GM12878 (cell line): ENCODE measurements around the gene ZNF672. TPM values are rescaled to one million over a fixed set of nuclear protein-coding genes. Genes with fewer than 3 reads are reported as not detected.
A peak's percentile ranks its signal among the peaks of the same experiment; 100 is the strongest.

Experiments used
- ATF7 ChIP-seq: fragments of 450-650 bp; IDR thresholded peaks from 2 replicates; pipeline ENCODE4 v1.6.1; 2016; ENCODE audit warnings: low read depth, mild to moderate bottlenecking
- BHLHE40 ChIP-seq, 2 experiments: fragments of 450-650 bp in 1 of 2; IDR thresholded peaks; 2 replicates each; pipeline ENCODE4 v1.6.1; 2011 to 2017; ENCODE audit warnings: low read depth in 2 of 2, borderline replicate concordance in 1 of 2, improper control_type of control experiment in 1 of 2, low read length in 1 of 2, mild to moderate bottlenecking in 1 of 2
- BMI1 ChIP-seq: fragments of 450-650 bp; IDR thresholded peaks from 2 replicates; pipeline ENCODE4 v1.6.1; 2016; ENCODE audit warnings: mild to moderate bottlenecking, moderate library complexity, borderline replicate concordance
- CEBPZ ChIP-seq: fragments of 150-350 bp; IDR thresholded peaks from 2 replicates; pipeline ENCODE4 v1.6.1; 2016; ENCODE audit warnings: low read depth, low read length
- FOXK2 ChIP-seq: fragments of 450-650 bp; IDR thresholded peaks from 2 replicates; pipeline ENCODE4 v1.6.1; 2017; ENCODE audit warnings: mild to moderate bottlenecking, moderate library complexity
- FOXM1 ChIP-seq: IDR thresholded peaks from 2 replicates; pipeline ENCODE4 v1.6.1; 2012; ENCODE audit warnings: low read depth, mild to moderate bottlenecking, inconsistent platforms, low read length, moderate library complexity
- HDAC2 ChIP-seq: fragments of 200-600 bp; sonication (generic); IDR thresholded peaks from 2 replicates; pipeline ENCODE4 v1.6.1; 2017
- IRF4 ChIP-seq: IDR thresholded peaks from 2 replicates; pipeline ENCODE4 v1.6.1; 2011; ENCODE audit warnings: low read depth, low read length
- JUNB ChIP-seq: IDR thresholded peaks from 2 replicates; pipeline ENCODE4 v1.6.1; 2016; ENCODE audit warnings: antibody characterized with exemption, mild to moderate bottlenecking
- JUND ChIP-seq: IDR thresholded peaks from 2 replicates; pipeline ENCODE4 v1.6.1; 2012; ENCODE audit warnings: low read depth, mild to moderate bottlenecking, low read length, improper control_type of control experiment, moderate library complexity
- NBN ChIP-seq: fragments of 450-650 bp; IDR thresholded peaks from 2 replicates; pipeline ENCODE4 v1.6.1; 2016
- PBX3 ChIP-seq: IDR thresholded peaks from 2 replicates; pipeline ENCODE4 v1.6.1; 2011; ENCODE audit warnings: mild to moderate bottlenecking, low read depth, low read length, moderate library complexity; ENCODE audit not compliant: insufficient replicate concordance
- POLR2AphosphoS2 ChIP-seq: IDR thresholded peaks from 2 replicates; pipeline ENCODE4 v1.6.1; 2011; ENCODE audit warnings: low read depth, mild to moderate bottlenecking, low read length, improper control_type of control experiment, moderate library complexity
- RUNX3 ChIP-seq: IDR thresholded peaks from 2 replicates; pipeline ENCODE4 v1.6.1; 2012; ENCODE audit warnings: low read length, inconsistent platforms
- SIN3A ChIP-seq: IDR thresholded peaks from 2 replicates; pipeline ENCODE4 v1.6.1; 2012; ENCODE audit warnings: low read depth, low read length, improper control_type of control experiment
- SIX5 ChIP-seq: IDR thresholded peaks from 2 replicates; pipeline ENCODE4 v1.6.1; 2011; ENCODE audit warnings: mild to moderate bottlenecking, low read depth, low read length, moderate library complexity; ENCODE audit not compliant: severe bottlenecking
- STAT1 ChIP-seq: fragments of 450-650 bp; conservative IDR thresholded peaks from 2 replicates; pipeline ENCODE4 v1.6.1; 2014; ENCODE audit warnings: antibody characterized with exemption, mild to moderate bottlenecking
- SUPT20H ChIP-seq: IDR thresholded peaks from 2 replicates; pipeline ENCODE4 v1.6.1; 2011; ENCODE audit warnings: low read depth, mild to moderate bottlenecking, low read length, moderate library complexity, borderline replicate concordance; ENCODE audit not compliant: control insufficient read depth
- TAF1 ChIP-seq: IDR thresholded peaks from 2 replicates; pipeline ENCODE4 v1.6.1; 2011; ENCODE audit warnings: mild to moderate bottlenecking, low read depth, low read length, borderline replicate concordance
- TCF7 ChIP-seq: IDR thresholded peaks from 2 replicates; pipeline ENCODE4 v1.6.1; 2014; ENCODE audit warnings: antibody characterized with exemption, borderline replicate concordance
- USF1 ChIP-seq: IDR thresholded peaks from 2 replicates; pipeline ENCODE4 v1.6.1; 2011; ENCODE audit warnings: borderline replicate concordance, low read depth, mild to moderate bottlenecking, moderate library complexity, mixed read lengths, low read length; ENCODE audit not compliant: insufficient read depth; ENCODE audit errors: extremely low read length
- WRNIP1 ChIP-seq: IDR thresholded peaks from 2 replicates; pipeline ENCODE4 v1.6.1; 2011; ENCODE audit warnings: low read depth, low read length, improper control_type of control experiment, borderline replicate concordance
- polyA plus RNA-seq, 11 experiments: library from polyadenylated mRNA; depleted of rRNA in 4 of 11; unstranded in 6 of 11; stranded (reverse) in 5 of 11; fragments of >200 nt; fragmentation: Nextera tagmentation in 4 of 11; fragmentation: Illumina TruSeq in 1 of 11; extraction: Ambion mirVana in 4 of 11; extraction: Trizol in 1 of 11; gene quantifications; 1 replicate in 1 of 11; 2 replicates in 10 of 11; pipeline versions ENCODE4 v1.2.1 to v1.2.3, GENCODE V29; 2011 to 2016; ENCODE audit warnings: inconsistent platforms in 2 of 11, missing spikeins in 2 of 11, low read depth in 1 of 11
- total RNA-seq, 4 experiments: library from RNA; depleted of rRNA in 3 of 4; stranded (reverse); fragments of >200 nt in 3 of 4; fragmentation: Illumina TruSeq in 1 of 4; extraction: Trizol in 1 of 4; gene quantifications; 2 replicates each; pipeline versions ENCODE4 v1.2.1 to v1.2.3, GENCODE V29; 2013 to 2021
- TF ChIP-seq, protein P1 (sequence below): fragments of 450-650 bp; formaldehyde crosslinking; IDR thresholded peaks from 2 replicates; pipeline ENCODE4 v1.4.0; 2020; ENCODE audit warnings: mild to moderate bottlenecking, moderate library complexity

The ZNF672 gene
- total and polyA plus RNA-seq, 10 of the 15 experiments (the other 5 are each of a cell fraction or from before 2014, with no cell fraction given): 2.9 to 51.3 (median 39.8) TPM

DNA sequence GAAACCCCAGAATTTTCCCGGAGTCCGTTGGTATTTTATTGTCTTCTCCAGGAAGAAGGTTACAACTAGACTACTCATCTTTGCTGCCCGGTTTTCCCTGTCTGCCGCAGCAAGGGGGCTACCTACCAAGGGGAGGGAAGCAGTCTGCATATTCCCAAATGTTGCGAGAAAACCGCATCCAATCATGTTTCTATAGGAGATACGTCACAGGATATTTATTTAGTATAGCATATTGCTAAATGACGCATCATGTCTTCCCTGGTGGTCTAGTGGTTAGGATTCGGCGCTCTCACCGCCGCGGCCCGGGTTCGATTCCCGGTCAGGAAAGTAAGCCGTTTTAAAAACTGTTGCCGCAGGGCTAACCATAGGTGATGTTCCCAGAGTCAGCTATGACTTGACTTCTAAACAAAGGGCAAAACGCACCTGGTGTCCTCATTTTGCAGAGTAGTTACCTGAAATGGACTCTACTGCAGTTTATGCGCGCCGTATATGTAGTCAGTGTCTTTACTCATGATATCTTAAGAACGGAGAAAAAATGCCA lies 36.0 kb downstream of the ZNF672 start (continued):
- TF ChIP-seq SIN3A: no peak
- TF ChIP-seq BMI1: no peak
- peak; percentile 95 for TF ChIP-seq NBN
- TF ChIP-seq JUND: no peak
- TF ChIP-seq ATF7: peak; percentile 96
- TF ChIP-seq USF1: no peak
- no peak for TF ChIP-seq HDAC2
- TF ChIP-seq FOXM1: peak; percentile 87
- TF ChIP-seq IRF4: peak; percentile 59
- TF ChIP-seq WRNIP1: no peak
- peak in 1 of 2 experiments; percentile 2; a peak in 1 of 4 replicates for TF ChIP-seq BHLHE40 (IDR thresholded peaks at IDR 0.05; ENCODE audit: borderline replicate concordance in 1 of 2, low read depth in 2 of 2, low read length in 1 of 2)
- TF ChIP-seq TAF1: no peak
- no peak for TF ChIP-seq CEBPZ
- TF ChIP-seq RUNX3: peak; percentile 90
- no peak for TF ChIP-seq STAT1
- TF ChIP-seq TCF7: no peak
- TF ChIP-seq SUPT20H: no peak
- no peak; the same call in 1 of the 2 replicates for TF ChIP-seq FOXK2
- TF ChIP-seq, protein P1, sequence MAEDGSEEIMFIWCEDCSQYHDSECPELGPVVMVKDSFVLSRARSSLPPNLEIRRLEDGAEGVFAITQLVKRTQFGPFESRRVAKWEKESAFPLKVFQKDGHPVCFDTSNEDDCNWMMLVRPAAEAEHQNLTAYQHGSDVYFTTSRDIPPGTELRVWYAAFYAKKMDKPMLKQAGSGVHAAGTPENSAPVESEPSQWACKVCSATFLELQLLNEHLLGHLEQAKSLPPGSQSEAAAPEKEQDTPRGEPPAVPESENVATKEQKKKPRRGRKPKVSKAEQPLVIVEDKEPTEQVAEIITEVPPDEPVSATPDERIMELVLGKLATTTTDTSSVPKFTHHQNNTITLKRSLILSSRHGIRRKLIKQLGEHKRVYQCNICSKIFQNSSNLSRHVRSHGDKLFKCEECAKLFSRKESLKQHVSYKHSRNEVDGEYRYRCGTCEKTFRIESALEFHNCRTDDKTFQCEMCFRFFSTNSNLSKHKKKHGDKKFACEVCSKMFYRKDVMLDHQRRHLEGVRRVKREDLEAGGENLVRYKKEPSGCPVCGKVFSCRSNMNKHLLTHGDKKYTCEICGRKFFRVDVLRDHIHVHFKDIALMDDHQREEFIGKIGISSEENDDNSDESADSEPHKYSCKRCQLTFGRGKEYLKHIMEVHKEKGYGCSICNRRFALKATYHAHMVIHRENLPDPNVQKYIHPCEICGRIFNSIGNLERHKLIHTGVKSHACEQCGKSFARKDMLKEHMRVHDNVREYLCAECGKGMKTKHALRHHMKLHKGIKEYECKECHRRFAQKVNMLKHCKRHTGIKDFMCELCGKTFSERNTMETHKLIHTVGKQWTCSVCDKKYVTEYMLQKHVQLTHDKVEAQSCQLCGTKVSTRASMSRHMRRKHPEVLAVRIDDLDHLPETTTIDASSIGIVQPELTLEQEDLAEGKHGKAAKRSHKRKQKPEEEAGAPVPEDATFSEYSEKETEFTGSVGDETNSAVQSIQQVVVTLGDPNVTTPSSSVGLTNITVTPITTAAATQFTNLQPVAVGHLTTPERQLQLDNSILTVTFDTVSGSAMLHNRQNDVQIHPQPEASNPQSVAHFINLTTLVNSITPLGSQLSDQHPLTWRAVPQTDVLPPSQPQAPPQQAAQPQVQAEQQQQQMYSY (CRISPR knock-in tag): no peak
- TF ChIP-seq PBX3: no peak
- TF ChIP-seq SIX5: no peak
- peak; percentile 32; the same call in 1 of the 2 replicates for TF ChIP-seq JUNB
- no peak for TF ChIP-seq POLR2AphosphoS2
